ENCODE data around the gene TBRG4.

DNA sequence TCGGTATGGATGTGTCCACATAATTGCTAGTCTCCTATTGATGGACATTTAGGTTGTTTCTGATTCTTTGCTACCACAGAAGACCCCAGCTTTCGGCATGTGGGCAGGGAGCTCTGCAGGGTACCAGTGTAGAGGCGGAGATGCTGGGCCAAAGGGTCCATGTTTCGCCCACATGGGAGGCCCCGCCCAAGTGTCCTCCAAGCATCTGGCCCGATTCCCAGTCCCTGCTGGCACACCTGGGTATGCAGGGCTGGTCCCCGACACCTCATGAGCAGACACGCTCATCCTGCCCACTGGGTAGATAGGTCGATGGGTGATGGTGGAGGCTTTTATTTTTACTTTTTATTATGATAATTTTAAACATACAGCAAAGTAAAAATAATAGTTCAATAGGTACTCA lies 19.4 kb upstream of the TBRG4 start:
- TF ChIP-seq ZNF707 (tag by site-specific recombination; IDR thresholded peaks at IDR 0.05) (no peak), ZNF23 (tag by site-specific recombination; IDR thresholded peaks at IDR 0.05; ENCODE audit: borderline replicate concordance) (no peak), ZNF514 (tag by site-specific recombination; IDR thresholded peaks at IDR 0.05) (no peak), ZNF596 (tag by site-specific recombination; IDR thresholded peaks at IDR 0.05) (no peak), SP2 (tag by site-specific recombination; IDR thresholded peaks at IDR 0.05) (no peak), KLF17 (tag by site-specific recombination; IDR thresholded peaks at IDR 0.05) (no peak), ZNF341 (tag by site-specific recombination; IDR thresholded peaks at IDR 0.05; ENCODE audit: low read depth) (no peak), ZNF677 (tag by site-specific recombination; IDR thresholded peaks at IDR 0.05) (no peak), ZNF239 (tag by site-specific recombination; IDR thresholded peaks at IDR 0.05) (no peak), ZNF704 (tag by site-specific recombination; IDR thresholded peaks at IDR 0.05) (no peak), ZNF391 (tag by site-specific recombination; IDR thresholded peaks at IDR 0.05; ENCODE audit: borderline replicate concordance, low read depth) (no peak), ZNF292 (tag by site-specific recombination; IDR thresholded peaks at IDR 0.05; ENCODE audit: borderline replicate concordance, low read depth) (no peak)
- TF ChIP-seq, protein P1, sequence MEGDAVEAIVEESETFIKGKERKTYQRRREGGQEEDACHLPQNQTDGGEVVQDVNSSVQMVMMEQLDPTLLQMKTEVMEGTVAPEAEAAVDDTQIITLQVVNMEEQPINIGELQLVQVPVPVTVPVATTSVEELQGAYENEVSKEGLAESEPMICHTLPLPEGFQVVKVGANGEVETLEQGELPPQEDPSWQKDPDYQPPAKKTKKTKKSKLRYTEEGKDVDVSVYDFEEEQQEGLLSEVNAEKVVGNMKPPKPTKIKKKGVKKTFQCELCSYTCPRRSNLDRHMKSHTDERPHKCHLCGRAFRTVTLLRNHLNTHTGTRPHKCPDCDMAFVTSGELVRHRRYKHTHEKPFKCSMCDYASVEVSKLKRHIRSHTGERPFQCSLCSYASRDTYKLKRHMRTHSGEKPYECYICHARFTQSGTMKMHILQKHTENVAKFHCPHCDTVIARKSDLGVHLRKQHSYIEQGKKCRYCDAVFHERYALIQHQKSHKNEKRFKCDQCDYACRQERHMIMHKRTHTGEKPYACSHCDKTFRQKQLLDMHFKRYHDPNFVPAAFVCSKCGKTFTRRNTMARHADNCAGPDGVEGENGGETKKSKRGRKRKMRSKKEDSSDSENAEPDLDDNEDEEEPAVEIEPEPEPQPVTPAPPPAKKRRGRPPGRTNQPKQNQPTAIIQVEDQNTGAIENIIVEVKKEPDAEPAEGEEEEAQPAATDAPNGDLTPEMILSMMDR (tag by site-specific recombination; IDR thresholded peaks at IDR 0.05) = no peak

Measured in HEK293 (cell line).